Panc1 (cell line): ENCODE data around the gene EFCAB8. TPM values are rescaled to one million over a fixed set of nuclear protein-coding genes. Genes with fewer than 3 reads are reported as not detected.

Experiments
- ATAC-seq: fragments of 200-7000 bp; cut with Tn5 transposase; 2 replicates; pipeline ENCODE4 v1.9.1; 2020; ENCODE audit warnings: mild to moderate bottlenecking, moderate library complexity
- BruUV-seq: library from RNA; stranded (reverse); fragments of 400-500 nt; replicated peaks from 2 replicates; lab custom pipeline; 2021; lab: Mats Ljungman, UMichigan
- CTCF ChIA-PET: fragments of 300-600 bp; sonication (Branson Sonifier 250); formaldehyde crosslinking; loops from one replicate; lab custom pipeline; 2022; ENCODE audit warnings: antibody characterized with exemption; lab: Charles Lee
- POLR2A ChIA-PET: fragments of 300-600 bp; sonication (Branson Sonifier 250); formaldehyde crosslinking; loops from one replicate; lab custom pipeline; 2022; ENCODE audit warnings: antibody characterized with exemption; lab: Charles Lee
- DNase-seq: peaks from one replicate; pipeline ENCODE4 v3.0.0-alpha.2; 2010; ENCODE audit warnings: low read depth, low spot score
- H3K27ac ChIP-seq: 2 replicates; pipeline ENCODE4 v1.5.1; 2011; ENCODE audit warnings: mild to moderate bottlenecking, low read length, inconsistent platforms
- H3K27me3 ChIP-seq: fragments of 200-500 bp; sonication (Bioruptor generic); 2 replicates; pipeline ENCODE4 v1.6.0; 2014; ENCODE audit warnings: low read length, inconsistent platforms; ENCODE audit not compliant: control insufficient read depth, insufficient read depth
- H3K36me3 ChIP-seq: fragments of 200-500 bp; sonication (Bioruptor generic); 2 replicates; pipeline ENCODE4 v1.5.1; 2014; ENCODE audit warnings: inconsistent platforms, mild to moderate bottlenecking, low read length, moderate library complexity; ENCODE audit not compliant: control insufficient read depth, insufficient read depth
- H3K4me1 ChIP-seq: 2 replicates; pipeline ENCODE4 v1.5.1; 2011; ENCODE audit warnings: inconsistent platforms, mild to moderate bottlenecking, low read length, moderate library complexity; ENCODE audit not compliant: control insufficient read depth, insufficient read depth
- H3K4me3 ChIP-seq, 2 experiments: 2 replicates each; pipeline ENCODE4 v1.5.1; 2011 to 2012; ENCODE audit warnings: low read depth in 2 of 2, low read length in 2 of 2, mild to moderate bottlenecking in 2 of 2, inconsistent platforms in 1 of 2, moderate library complexity in 1 of 2
- H3K9me3 ChIP-seq: fragments of 200-500 bp; sonication (Bioruptor generic); 2 replicates; pipeline ENCODE4 v1.5.1; 2014; ENCODE audit warnings: low read depth, mild to moderate bottlenecking, inconsistent platforms, low read length, moderate library complexity; ENCODE audit not compliant: control insufficient read depth, insufficient read depth
- CTCF ChIP-seq: fragments of 450-650 bp; IDR thresholded peaks from 2 replicates; pipeline ENCODE4 v1.5.1; 2017; ENCODE audit warnings: mild to moderate bottlenecking
- POLR2AphosphoS5 ChIP-seq: IDR thresholded peaks from 2 replicates; pipeline ENCODE4 v1.6.1; 2012; ENCODE audit warnings: mild to moderate bottlenecking, low read depth, low read length, moderate library complexity
- REST ChIP-seq, 2 experiments: IDR thresholded peaks; 2 replicates each; pipeline ENCODE4 v1.6.1; 2011 to 2012; ENCODE audit warnings: low read depth in 2 of 2, control low read depth in 1 of 2, low read length in 1 of 2, mild to moderate bottlenecking in 1 of 2, moderate library complexity in 1 of 2; ENCODE audit not compliant: insufficient read depth in 1 of 2
- SIN3A ChIP-seq: IDR thresholded peaks from 2 replicates; pipeline ENCODE4 v1.6.1; 2012; ENCODE audit warnings: low read depth, mild to moderate bottlenecking, low read length, moderate library complexity, borderline replicate concordance; ENCODE audit not compliant: insufficient read depth
- TCF7L2 ChIP-seq: IDR thresholded peaks from 2 replicates; pipeline ENCODE4 v1.6.1; 2011; ENCODE audit warnings: mild to moderate bottlenecking, low read depth, low read length, inconsistent platforms
- in situ Hi-C: cut with HindIII; loops from 2 replicates; pipeline ENCODE4 v1.10.0; 2016; ENCODE audit warnings: low sequenced_read_pairs, low pct_unique_long_range_greater_than_20kb
- intact Hi-C: fragments of 100-400 bp; cut with micrococcal nuclease; formaldehyde crosslinking; loops from one replicate; pipeline ENCODE4 v1.10.0; 2022; ENCODE audit not compliant: unreplicated experiment
- total RNA-seq: library from RNA; stranded (reverse); gene quantifications from one replicate; pipeline ENCODE4 v1.2.1, GENCODE V29; 2021; ENCODE audit not compliant: unreplicated experiment

EFCAB8 gene
- total RNA-seq, 1 experiment from 2014 or later, result 1.1 TPM

GRCh38 chr20:32828029-32828680, 30.6 kb upstream of the EFCAB8 start:
- ATAC-seq (no peak), DNase-seq (no peak)
- Histone ChIP-seq H3K36me3 (peaks cover 9% of the 10 kb centered on the region), H3K4me3 (no peak overlapping the region), H3K27me3 (no peaks in the 10 kb centered on the region), H3K9me3 (no peaks in the 10 kb centered on the region), H3K4me1 (peaks cover 4% of the 10 kb centered on the region), H3K27ac (no peak overlapping the region)
- in situ Hi-C loops (no loop called here), intact Hi-C loops (no loop called here)
- no peak for TF ChIP-seq TCF7L2
- no peak for TF ChIP-seq CTCF
- no peak for TF ChIP-seq REST (IDR thresholded peaks at IDR 0.05; ENCODE audit: insufficient read depth in 1 of 2, low read depth in 2 of 2, low read length in 1 of 2)
- TF ChIP-seq SIN3A, result no peak
- TF ChIP-seq POLR2AphosphoS5, result no peak
- CTCF ChIA-PET, result interaction anchor here (0.7 kb wide), 1 partner anchor 50 kb away, joined by 4 read pairs; no protein-coding TSS in a partner anchor
- POLR2A ChIA-PET, result no interaction called here
- TSS peak; percentile 39 for BruUV-seq

- in situ Hi-C loops (no loop called here), intact Hi-C loops (no loop called here)
- POLR2A ChIA-PET, result no interaction called here
- no peak for TF ChIP-seq REST (IDR thresholded peaks at IDR 0.05; ENCODE audit: insufficient read depth in 1 of 2, low read depth in 2 of 2, low read length in 1 of 2)
- TF ChIP-seq TCF7L2, result no peak
- no peak for TF ChIP-seq POLR2AphosphoS5
- TF ChIP-seq CTCF, result no peak
- no peak for TF ChIP-seq SIN3A
- Histone ChIP-seq H3K9me3 (no peaks in the 10 kb centered on the region), H3K27ac (no peak overlapping the region), H3K4me1 (no peaks in the 10 kb centered on the region), H3K27me3 (no peaks in the 10 kb centered on the region), H3K4me3 (no peak overlapping the region), H3K36me3 (peaks cover 21% of the 10 kb centered on the region)
- DNase-seq, result no peak
- CTCF ChIA-PET, result no interaction called here
- no peak for ATAC-seq
- BruUV-seq, result no TSS peak
These were observed 29.3 kb upstream of the EFCAB8 start for GRCh38 chr20:32829311-32830005.
